HepG2 (cell line): Measurements from ENCODE around the gene VPS52. TPM values are rescaled to one million over a fixed set of nuclear protein-coding genes. Genes with fewer than 3 reads are reported as not detected.

Experiments
- KDM3A ChIP-seq: IDR thresholded peaks from 2 replicates; pipeline ENCODE4 v1.6.1; 2018; ENCODE audit warnings: low read depth, missing compliant biosample characterization
- MTA1 ChIP-seq: sonication (generic); formaldehyde crosslinking; IDR thresholded peaks from 2 replicates; pipeline ENCODE4 v1.4.0; 2020; ENCODE audit warnings: missing genetic modification reagents, mild to moderate bottlenecking, borderline replicate concordance
- PCBP2 ChIP-seq: fragments of 200-400 bp; formaldehyde crosslinking; optimal IDR thresholded peaks from 2 replicates; pipeline ENCODE3; 2018; ENCODE audit warnings: low read length, low read depth; ENCODE audit not compliant: poor library complexity, severe bottlenecking
- RARG ChIP-seq: sonication (generic); formaldehyde crosslinking; IDR thresholded peaks from 2 replicates; pipeline ENCODE4 v1.4.0; 2020; ENCODE audit warnings: low read depth, mild to moderate bottlenecking, missing genetic modification reagents
- XRCC5 ChIP-seq: fragments of 200-400 bp; formaldehyde crosslinking; optimal IDR thresholded peaks from 2 replicates; pipeline ENCODE3; 2017; ENCODE audit warnings: mild to moderate bottlenecking, low read length
- ZFP82 ChIP-seq: sonication (generic); formaldehyde crosslinking; IDR thresholded peaks from 2 replicates; pipeline ENCODE4 v1.5.1; 2020; ENCODE audit warnings: mild to moderate bottlenecking, missing genetic modification reagents, borderline replicate concordance
- ZNF660 ChIP-seq: sonication (generic); formaldehyde crosslinking; IDR thresholded peaks from 2 replicates; pipeline ENCODE4 v1.5.1; 2020; ENCODE audit warnings: mild to moderate bottlenecking, low read depth, missing genetic modification reagents, borderline replicate concordance
- ZNF724P ChIP-seq: sonication (generic); formaldehyde crosslinking; IDR thresholded peaks from 2 replicates; pipeline ENCODE4 v1.8.0; 2022; ENCODE audit warnings: missing genetic modification reagents, borderline replicate concordance
- ZNF761 ChIP-seq: sonication (generic); formaldehyde crosslinking; conservative IDR thresholded peaks from 2 replicates; pipeline ENCODE4 v1.4.0; 2020; ENCODE audit warnings: mild to moderate bottlenecking, missing genetic modification reagents
- polyA plus RNA-seq, 8 experiments: library from polyadenylated mRNA; depleted of rRNA in 3 of 8; stranded (reverse) in 7 of 8; unstranded in 1 of 8; fragments of >200 nt; fragmentation: Illumina TruSeq in 4 of 8; extraction: Trizol in 4 of 8; gene quantifications; 2 replicates each; pipeline versions ENCODE4 v1.2.1 to v1.2.3, GENCODE V29; 2011 to 2016; ENCODE audit warnings: low read depth in 4 of 8, missing spikeins in 1 of 8, mixed read lengths in 1 of 8; ENCODE audit not compliant: insufficient read depth in 1 of 8
- total RNA-seq, 5 experiments: library from RNA; depleted of rRNA; stranded (reverse); fragments of >200 nt; fragmentation: Illumina TruSeq; extraction: Trizol; gene quantifications; 2 replicates each; pipeline ENCODE4 v1.2.3, GENCODE V29; 2016; ENCODE audit warnings: low read depth in 1 of 5
- TF ChIP-seq, protein P1 (sequence below), 2 experiments: IDR thresholded peaks; 2 replicates each; pipeline ENCODE4 v1.6.1; 2011 to 2012; ENCODE audit warnings: low read length in 2 of 2, borderline replicate concordance in 1 of 2, low read depth in 1 of 2, mild to moderate bottlenecking in 1 of 2, moderate library complexity in 1 of 2
- TF ChIP-seq, protein P2 (sequence below): sonication (generic); formaldehyde crosslinking; IDR thresholded peaks from 2 replicates; pipeline ENCODE4 v1.9.0; 2021; ENCODE audit warnings: missing genetic modification reagents, borderline replicate concordance
- TF ChIP-seq, protein P3 (sequence below): fragments of 450-650 bp; IDR thresholded peaks from 2 replicates; pipeline ENCODE4 v1.6.1; 2016

The VPS52 gene
- total and polyA plus RNA-seq, 2 of the 13 experiments (the other 11 are each of a cell fraction or from before 2014, with no cell fraction given): 48.9 to 85.5 TPM

DNA sequence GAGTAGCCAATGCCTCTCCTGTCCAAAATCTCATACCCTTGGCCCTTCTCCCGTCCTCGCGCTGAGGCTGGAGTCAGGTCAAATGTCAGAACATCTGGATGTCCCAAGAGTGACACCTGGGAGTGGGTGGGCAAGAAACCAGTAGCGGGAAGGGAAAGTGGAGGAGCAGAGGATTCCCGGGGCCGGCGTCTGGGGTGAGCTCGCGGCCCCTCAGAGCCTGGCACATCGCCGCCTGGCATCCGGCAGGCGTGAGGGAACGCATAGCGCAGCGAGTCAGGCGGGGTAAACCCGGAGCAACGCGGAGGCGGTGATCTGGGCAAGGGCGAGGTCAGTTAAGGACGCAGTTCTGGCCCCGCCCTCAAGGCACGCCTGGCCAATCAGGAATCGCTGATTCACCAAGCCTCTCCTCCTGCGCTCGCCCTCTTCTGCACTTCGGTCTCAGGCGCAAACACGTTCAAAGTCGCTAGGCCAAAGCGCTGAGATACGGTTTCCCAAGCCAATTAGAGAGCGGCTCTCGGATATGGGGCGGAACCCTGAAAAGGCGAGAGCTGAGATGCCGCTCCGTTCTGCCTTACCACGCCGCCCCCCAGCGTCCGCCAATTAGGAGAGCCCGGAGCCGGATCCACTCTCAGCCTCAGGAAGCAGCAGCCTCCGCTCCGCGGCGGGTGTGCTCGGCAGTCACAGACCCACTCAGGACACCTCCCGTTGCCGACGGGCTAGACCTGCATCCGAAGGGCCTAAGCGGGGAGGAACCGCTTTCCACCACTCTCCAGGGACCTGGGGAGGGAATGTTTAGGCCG is 22.5 kb downstream of the VPS52 start (continued):
- TF ChIP-seq ZNF761 (CRISPR knock-in tag) (peak; percentile 78; the same call in 1 of the 2 replicates), ZNF724P (CRISPR knock-in tag) (peak; percentile 77; the same call in 1 of the 2 replicates), KDM3A (CRISPR knock-in tag) (no peak), ZFP82 (CRISPR knock-in tag) (no peak), XRCC5 (peak; percentile 87), ZNF660 (CRISPR knock-in tag) (no peak), MTA1 (CRISPR knock-in tag) (peak; percentile 67; the same call in 1 of the 2 replicates), PCBP2 (no peak), RARG (CRISPR knock-in tag) (peak; percentile 97)
- TF ChIP-seq, protein P1, sequence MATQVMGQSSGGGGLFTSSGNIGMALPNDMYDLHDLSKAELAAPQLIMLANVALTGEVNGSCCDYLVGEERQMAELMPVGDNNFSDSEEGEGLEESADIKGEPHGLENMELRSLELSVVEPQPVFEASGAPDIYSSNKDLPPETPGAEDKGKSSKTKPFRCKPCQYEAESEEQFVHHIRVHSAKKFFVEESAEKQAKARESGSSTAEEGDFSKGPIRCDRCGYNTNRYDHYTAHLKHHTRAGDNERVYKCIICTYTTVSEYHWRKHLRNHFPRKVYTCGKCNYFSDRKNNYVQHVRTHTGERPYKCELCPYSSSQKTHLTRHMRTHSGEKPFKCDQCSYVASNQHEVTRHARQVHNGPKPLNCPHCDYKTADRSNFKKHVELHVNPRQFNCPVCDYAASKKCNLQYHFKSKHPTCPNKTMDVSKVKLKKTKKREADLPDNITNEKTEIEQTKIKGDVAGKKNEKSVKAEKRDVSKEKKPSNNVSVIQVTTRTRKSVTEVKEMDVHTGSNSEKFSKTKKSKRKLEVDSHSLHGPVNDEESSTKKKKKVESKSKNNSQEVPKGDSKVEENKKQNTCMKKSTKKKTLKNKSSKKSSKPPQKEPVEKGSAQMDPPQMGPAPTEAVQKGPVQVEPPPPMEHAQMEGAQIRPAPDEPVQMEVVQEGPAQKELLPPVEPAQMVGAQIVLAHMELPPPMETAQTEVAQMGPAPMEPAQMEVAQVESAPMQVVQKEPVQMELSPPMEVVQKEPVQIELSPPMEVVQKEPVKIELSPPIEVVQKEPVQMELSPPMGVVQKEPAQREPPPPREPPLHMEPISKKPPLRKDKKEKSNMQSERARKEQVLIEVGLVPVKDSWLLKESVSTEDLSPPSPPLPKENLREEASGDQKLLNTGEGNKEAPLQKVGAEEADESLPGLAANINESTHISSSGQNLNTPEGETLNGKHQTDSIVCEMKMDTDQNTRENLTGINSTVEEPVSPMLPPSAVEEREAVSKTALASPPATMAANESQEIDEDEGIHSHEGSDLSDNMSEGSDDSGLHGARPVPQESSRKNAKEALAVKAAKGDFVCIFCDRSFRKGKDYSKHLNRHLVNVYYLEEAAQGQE (IDR thresholded peaks at IDR 0.05; ENCODE audit: borderline replicate concordance in 1 of 2, low read depth in 1 of 2, low read length in 2 of 2): 0 out of 4 replicates have a peak, but pooled peaks of 1 of the 2 experiments have one; percentile 11
- TF ChIP-seq, protein P2, sequence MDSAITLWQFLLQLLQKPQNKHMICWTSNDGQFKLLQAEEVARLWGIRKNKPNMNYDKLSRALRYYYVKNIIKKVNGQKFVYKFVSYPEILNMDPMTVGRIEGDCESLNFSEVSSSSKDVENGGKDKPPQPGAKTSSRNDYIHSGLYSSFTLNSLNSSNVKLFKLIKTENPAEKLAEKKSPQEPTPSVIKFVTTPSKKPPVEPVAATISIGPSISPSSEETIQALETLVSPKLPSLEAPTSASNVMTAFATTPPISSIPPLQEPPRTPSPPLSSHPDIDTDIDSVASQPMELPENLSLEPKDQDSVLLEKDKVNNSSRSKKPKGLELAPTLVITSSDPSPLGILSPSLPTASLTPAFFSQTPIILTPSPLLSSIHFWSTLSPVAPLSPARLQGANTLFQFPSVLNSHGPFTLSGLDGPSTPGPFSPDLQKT: no peak
- TF ChIP-seq, protein P3, sequence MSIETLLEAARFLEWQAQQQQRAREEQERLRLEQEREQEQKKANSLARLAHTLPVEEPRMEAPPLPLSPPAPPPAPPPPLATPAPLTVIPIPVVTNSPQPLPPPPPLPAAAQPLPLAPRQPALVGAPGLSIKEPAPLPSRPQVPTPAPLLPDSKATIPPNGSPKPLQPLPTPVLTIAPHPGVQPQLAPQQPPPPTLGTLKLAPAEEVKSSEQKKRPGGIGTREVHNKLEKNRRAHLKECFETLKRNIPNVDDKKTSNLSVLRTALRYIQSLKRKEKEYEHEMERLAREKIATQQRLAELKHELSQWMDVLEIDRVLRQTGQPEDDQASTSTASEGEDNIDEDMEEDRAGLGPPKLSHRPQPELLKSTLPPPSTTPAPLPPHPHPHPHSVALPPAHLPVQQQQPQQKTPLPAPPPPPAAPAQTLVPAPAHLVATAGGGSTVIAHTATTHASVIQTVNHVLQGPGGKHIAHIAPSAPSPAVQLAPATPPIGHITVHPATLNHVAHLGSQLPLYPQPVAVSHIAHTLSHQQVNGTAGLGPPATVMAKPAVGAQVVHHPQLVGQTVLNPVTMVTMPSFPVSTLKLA: peak; percentile 47
